KOPT-K1 (cell line): ENCODE data around the gene BICC1.

ENCODE experiments used
- H3K27ac ChIP-seq: fragments of 200-600 bp; sonication (generic); 2 replicates; pipeline ENCODE4 v1.5.1; 2016; ENCODE audit warnings: antibody characterized with exemption, mild to moderate bottlenecking, low read depth, low read length; ENCODE audit not compliant: poor library complexity, severe bottlenecking
- H3K36me3 ChIP-seq: fragments of 200-600 bp; sonication (generic); 2 replicates; pipeline ENCODE4 v1.5.1; 2017; ENCODE audit warnings: antibody characterized with exemption, mild to moderate bottlenecking, low read length, moderate library complexity; ENCODE audit not compliant: insufficient read depth
- H3K9me3 ChIP-seq: fragments of 200-600 bp; sonication (generic); 2 replicates; pipeline ENCODE4 v1.5.1; 2017; ENCODE audit warnings: antibody characterized with exemption, low read length, mild to moderate bottlenecking; ENCODE audit not compliant: insufficient read depth, poor library complexity, severe bottlenecking

BICC1 gene

DNA sequence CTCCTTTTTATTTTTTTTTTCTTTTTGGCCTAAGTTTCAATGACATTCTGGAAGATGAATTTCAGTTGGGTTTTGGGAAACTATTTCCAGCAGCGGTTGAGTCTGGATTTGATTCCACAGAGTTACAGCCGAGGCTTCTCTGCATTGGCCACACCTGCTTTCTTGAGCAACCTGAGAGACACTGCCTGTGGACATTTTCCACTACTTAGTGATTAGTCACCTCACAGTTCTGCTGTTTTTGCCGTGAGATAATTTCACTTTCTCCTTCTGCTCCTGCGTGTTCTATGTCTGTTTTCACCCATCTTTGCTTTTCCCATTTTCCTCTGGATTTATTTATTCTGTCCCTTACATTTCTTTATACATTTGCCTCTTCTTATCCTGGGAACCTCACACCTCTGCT lies 243.0 kb downstream of the BICC1 start:
- no peak overlapping the region for H3K27ac ChIP-seq

DNA sequence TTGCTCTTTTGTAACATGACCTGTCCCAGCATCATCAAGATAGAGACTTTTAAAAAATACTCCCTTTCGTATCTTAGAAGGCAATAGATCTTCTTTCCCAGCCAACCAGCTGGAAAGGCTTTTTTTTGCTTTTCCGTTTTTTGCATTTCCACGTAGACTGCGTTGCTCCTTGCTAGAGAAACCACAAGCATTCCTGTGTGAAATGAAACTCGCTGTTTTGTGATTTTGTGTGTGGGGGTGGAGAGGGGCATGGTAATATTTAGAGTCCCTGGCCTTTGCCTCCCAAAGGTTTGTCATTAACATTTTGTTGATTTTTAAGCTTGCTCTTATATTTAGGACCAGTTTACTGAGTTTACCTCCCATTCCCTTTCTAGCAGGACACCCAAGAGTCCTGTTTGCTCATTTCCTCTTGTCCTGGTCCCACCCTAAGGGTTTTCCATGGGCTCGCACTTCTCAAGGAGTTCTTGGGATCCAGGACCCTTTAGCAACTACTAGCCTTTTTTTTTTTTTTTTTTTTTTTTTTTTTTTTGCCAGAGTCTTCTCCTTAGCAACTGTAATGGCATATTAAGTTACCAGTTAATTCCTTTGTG lies 243.6 kb downstream of the BICC1 start:
- Histone ChIP-seq H3K36me3 (no peaks in the 10 kb centered on the region), H3K9me3 (no peaks in the 10 kb centered on the region), H3K27ac (no peak overlapping the region)

More for the DNA sequence above, 243.0 kb downstream of the BICC1 start:
- no peaks in the 10 kb centered on the region for H3K36me3 ChIP-seq
- H3K9me3 ChIP-seq: no peaks in the 10 kb centered on the region

DNA sequence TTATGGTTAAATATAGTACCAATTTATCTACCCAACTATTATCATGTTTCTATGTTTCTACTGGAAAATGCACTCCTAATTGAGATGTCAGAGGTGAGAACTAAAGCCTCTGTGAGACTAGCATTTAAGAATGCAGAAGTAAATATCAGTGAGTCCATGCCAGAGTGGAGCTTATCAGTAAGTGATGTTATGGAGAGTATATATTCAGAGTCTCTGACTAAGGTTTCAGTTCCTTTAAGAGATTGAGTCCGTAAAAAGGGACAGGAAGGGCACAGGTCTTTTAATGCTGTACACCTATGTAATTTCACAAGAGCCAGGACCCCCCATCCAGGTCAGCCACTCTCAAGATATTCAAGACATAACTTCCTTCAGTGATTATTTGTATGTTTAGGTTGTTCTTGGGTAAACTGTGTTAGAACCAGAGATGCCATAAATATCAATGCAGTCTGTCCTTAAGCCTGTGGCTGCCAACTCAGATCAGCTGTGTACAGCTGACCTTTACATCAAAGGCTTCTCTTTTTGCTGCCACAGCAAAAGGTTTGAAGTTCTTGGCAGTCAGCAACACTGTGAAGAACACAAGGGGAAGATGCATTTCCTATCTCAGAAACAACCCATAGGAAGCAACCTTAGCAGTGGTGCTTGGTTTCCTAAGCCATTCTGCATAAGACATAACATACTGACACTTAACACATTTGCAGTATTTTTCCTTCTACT lies 244.8 kb downstream of the BICC1 start:
- Histone ChIP-seq H3K27ac (no peak overlapping the region), H3K9me3 (no peaks in the 10 kb centered on the region), H3K36me3 (no peaks in the 10 kb centered on the region)

DNA sequence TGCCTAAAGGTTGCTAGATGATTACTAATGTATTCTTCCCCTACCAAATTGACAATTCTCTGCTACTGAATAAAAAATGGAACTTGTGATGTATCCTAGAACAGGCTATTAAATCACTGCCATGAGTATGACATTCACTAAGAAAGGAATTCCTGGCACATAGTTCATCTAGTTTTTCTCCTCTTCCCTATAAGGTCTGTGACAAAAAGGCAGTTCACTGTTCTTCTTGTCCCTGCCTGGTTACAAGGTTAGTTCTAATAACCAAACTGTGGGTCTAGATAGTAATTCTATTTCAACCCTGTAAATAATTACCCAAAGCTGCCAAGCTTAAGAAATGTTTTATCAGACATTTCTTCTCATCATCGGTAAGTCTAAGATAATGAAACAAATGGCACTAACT lies 245.6 kb downstream of the BICC1 start:
- Histone ChIP-seq H3K9me3 (no peaks in the 10 kb centered on the region), H3K36me3 (no peaks in the 10 kb centered on the region), H3K27ac (no peak overlapping the region)

DNA sequence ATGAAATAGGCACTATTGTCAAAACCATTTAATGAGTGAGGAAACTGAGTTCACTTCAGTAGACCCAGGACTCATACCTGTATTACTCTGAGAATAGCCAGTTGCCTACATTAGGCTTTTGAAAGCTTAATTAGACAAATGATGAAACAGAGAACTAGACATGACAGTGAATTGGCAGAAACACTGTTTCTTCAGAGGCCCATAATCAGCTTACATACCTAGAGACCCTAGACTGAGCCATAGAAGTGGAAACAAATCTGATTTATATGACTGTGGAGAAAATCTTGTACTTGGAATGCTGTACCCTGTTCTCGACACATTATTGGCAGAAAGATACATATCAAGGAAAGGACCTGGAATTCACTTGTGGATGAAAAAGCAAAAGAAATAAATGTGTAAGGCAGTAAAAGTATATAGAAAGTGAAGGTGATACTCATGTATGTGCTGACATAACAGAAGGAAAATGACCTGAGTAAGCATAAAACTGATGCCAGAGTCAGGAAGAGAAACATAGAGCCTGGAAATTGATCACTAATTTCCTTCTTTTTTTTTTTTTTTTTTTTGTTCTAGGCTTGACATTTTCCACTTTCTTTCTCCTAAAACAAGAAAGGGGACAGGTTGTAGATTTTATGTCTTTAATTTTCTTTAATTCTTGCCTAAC lies 251.5 kb downstream of the BICC1 start:
- Histone ChIP-seq H3K9me3 (no peaks in the 10 kb centered on the region), H3K27ac (no peak overlapping the region), H3K36me3 (no peaks in the 10 kb centered on the region)

DNA sequence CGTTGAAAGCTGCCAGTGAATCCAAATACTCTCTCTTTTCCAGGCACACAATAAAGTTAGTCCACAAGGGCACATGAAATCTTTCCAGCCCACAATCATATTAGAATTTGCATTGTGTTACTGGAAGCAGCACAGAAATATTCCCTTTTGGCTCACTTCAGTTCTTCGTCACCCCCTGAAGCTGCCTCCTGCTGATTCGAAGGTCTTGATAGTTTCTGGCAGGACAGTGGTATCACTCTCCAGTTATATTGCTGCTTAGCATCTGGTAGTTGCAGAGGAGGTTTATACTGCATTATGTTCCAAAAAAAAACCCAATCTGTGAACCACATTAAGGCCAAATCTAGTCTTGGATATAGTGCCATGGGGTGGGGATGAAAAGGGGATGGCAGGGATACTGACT lies 253.2 kb downstream of the BICC1 start:
- H3K9me3 ChIP-seq: no peaks in the 10 kb centered on the region
- H3K27ac ChIP-seq: no peak overlapping the region
- no peaks in the 10 kb centered on the region for H3K36me3 ChIP-seq

DNA sequence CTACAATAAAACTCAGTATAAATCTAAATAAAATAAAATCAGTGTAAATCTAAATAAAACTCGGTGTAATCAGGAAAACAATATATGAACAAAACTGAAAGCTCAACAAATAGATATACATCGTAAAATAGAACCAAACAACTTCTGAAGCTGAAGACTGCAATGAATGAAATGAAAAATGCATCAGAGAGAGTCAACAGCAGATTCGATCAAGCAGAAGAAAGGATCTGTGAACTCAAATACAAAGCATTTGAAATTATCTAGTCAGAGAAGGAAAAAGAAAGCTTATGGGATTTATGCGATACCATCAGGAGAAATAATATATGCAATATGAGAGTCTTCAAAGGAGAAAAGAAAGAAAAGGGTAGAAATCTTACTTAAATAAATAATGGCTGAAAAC lies 255.0 kb downstream of the BICC1 start:
- Histone ChIP-seq H3K9me3 (no peaks in the 10 kb centered on the region), H3K27ac (no peak overlapping the region), H3K36me3 (no peaks in the 10 kb centered on the region)

DNA sequence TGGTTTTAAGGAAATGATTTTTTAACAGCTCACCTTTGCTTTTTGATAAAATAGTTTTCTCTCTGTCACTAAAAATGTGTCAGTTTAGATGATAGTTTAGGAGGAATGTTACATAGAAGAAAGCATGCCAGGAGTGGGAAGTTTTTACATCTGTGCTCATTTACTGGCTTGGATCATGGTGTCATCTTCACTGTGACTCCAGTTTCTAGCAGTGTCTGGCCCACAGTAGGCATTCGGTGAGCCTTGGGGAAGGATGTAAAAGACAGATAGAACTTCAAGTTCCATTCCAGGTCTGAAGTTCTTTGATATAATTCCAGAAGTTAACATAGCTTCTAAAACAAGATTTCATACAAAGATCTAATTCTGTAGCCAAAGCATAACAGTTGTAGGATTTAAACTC lies 259.2 kb downstream of the BICC1 start:
- Histone ChIP-seq H3K36me3 (no peaks in the 10 kb centered on the region), H3K9me3 (no peaks in the 10 kb centered on the region), H3K27ac (no peak overlapping the region)

DNA sequence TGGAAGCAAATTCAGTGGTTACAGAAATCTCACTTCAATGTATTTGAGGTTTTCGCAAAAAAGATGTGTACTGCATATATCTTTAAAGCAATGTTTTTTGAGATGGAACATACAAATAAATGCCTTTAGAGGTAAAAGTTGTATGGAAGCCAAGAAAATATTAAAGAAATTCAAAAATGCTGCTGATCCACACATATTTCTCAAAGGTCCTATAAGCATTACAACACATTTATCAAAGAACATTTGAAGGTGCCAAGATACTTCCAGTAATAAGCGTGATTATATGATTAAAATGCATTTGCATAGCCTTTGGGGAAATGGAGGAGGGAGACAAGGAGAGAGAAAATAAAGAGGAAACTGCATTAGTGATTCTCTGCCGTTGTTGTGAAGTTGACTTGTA lies 260.1 kb downstream of the BICC1 start:
- no peaks in the 10 kb centered on the region for H3K9me3 ChIP-seq
- H3K36me3 ChIP-seq: no peaks in the 10 kb centered on the region
- no peak overlapping the region for H3K27ac ChIP-seq

DNA sequence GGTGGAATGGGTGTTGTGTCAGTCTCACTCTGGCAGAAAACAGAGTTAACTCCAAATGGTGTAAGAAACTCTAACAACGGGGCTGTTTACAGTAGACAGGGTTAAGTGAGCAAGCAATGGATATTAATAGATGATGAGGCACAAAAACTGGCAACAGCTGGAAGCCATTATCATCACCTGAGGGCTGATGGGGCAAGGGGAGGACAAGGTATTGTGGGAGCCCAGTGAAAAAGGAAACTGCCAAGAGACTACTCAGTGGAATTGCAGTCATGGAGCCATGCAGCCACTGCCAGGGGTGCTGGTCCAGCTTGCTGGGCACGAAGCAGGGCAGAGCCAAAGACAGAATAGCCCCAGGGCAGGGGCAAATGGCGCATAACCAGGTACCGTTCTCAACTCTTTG lies 260.7 kb downstream of the BICC1 start:
- H3K27ac ChIP-seq: no peak overlapping the region
- no peaks in the 10 kb centered on the region for H3K36me3 ChIP-seq
- no peaks in the 10 kb centered on the region for H3K9me3 ChIP-seq

DNA sequence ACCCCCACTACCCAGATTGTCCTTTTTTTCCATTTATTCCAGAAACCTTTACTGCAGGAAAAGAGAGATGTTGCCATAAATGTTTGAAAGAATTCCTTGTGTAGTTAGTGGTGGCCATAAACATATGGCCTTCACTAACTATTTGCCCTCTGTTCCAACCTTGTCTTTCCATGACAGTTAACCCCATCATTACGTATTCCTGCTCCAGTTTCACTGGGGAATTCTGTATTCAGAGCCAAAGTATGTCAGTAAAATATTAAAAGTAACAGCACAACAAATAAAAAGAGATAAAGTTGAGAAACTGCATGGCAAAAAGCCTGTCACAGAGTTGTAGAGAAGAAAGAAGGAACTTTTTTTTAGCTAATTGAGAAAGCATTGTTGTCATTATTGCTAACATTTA lies 261.3 kb downstream of the BICC1 start:
- Histone ChIP-seq H3K27ac (no peak overlapping the region), H3K36me3 (no peaks in the 10 kb centered on the region), H3K9me3 (no peaks in the 10 kb centered on the region)

DNA sequence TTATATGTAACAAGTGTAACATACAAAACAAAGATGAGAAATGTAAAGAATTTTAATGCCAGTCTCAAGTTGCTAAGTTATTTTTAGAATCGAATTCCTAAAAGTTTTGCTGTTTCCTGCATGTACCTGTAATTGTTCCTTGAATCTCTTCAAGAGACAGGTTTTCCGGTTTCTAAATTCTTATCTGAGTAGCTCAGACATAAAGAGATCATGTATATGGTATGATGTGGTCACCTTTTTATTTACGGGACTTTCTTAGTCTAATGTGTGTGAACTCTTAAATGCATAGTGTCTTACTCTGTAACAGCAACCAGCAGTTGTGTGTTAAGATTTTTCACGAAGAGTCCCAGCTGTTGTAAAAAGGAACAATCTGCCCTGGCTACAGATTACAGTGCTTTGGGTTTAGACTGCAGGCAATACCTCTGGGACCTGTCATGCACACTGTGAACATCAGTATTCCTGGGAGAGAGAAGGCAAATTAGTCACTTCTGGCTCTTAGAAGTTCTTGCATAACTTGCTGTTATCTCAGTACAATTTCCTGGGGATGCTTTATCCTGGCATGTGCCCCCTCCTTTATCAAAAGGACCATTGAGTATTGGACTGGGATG lies 263.4 kb downstream of the BICC1 start:
- Histone ChIP-seq H3K9me3 (no peaks in the 10 kb centered on the region), H3K27ac (no peak overlapping the region), H3K36me3 (no peaks in the 10 kb centered on the region)

DNA sequence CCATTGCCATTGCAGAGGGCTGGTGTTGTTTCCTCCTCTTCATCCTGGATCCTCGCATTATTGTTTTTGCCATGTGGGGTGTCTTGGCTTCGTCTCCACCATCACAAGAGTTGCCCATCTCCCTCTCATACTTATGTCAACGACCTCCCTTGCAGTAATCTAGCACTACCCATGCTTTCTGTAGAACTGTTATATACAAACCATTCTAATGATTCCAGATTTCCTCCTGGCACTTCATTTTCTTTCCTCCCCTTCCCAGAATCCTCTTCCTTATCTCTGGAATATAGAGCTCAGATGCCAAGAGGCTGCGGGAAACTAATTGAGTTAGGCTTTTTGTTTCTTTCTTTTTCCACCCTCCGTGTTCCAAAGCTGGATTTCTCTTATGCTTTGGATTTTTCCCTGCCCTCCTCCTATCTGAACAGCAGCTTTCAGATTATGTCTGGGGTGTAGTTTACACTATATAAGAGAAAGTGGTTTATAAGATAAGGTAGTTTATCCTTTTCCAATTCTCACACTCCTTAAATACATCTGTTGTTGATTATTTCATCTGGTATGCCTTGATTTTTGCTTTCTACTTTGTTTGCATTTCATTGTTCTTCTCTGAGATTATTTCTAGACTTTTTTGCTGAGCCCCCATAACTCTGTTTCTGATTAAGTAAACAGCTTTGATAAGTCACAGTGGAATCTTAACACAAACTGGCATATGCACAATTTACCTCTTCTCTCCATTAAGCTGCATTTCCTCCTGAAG lies 264.1 kb downstream of the BICC1 start:
- H3K27ac ChIP-seq: no peak overlapping the region
- H3K9me3 ChIP-seq: no peaks in the 10 kb centered on the region
- H3K36me3 ChIP-seq: no peaks in the 10 kb centered on the region

DNA sequence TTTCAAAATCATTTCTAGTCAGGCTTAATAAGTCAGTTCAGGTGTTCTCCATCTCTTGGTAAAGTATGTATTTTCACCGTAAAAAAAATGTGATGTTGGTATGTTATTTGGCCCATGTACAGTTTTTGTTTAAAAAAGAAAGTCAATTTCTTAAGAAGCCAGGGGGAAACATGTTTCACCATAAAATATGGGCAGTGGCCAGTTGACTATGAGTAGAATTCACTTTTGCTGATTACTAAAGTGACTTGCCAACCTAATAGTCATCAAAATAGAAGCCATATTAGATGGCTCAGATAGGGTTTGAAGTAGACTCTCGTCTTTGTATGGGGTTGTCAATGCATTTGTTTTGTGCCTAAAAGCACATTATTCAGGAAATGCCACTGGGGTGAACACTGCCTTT lies 266.3 kb downstream of the BICC1 start:
- Histone ChIP-seq H3K27ac (no peak overlapping the region), H3K9me3 (no peaks in the 10 kb centered on the region), H3K36me3 (no peaks in the 10 kb centered on the region)

DNA sequence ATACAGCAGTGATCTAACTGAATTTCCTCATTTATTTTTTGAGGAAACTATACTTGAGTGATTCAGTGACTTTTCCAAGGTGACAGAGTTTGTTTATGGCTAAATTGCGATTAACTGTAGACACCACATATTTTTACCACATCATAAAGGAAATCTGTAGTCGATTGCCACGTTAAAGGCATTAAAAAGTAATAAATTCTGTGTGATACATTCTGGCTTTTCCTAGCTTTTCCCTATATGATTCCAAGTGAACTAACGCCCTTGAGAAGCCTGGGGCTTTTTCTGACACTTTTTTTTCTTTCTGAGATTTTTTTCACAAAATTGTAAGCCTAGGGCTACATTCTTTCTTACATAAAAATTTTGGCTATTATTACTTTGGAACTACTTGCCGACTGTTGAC lies 266.9 kb downstream of the BICC1 start:
- Histone ChIP-seq H3K9me3 (no peaks in the 10 kb centered on the region), H3K36me3 (no peaks in the 10 kb centered on the region), H3K27ac (no peak overlapping the region)
